Gastrocnemius medialis (tissue), 4 donors: ENCODE data around the gene AURKAIP1. TPM values are rescaled to one million over a fixed set of nuclear protein-coding genes. Genes with fewer than 3 reads are reported as not detected.

Experiments used
- ATAC-seq, 2 donors: fragments of 150-250 bp; one replicate each; pipeline ENCODE4 v1.9.1; 2016
- DNase-seq, 2 donors: peaks; one replicate each; pipeline ENCODE4 v3.0.0-alpha.2; 2019
- H3K27ac ChIP-seq, 4 donors: fragments of 200-600 bp; sonication (generic); 1 replicate in 1 of 4; 2 replicates in 3 of 4; pipeline ENCODE4 v1.5.1; 2016 to 2018; ENCODE audit warnings: mild to moderate bottlenecking in 2 of 4, moderate library complexity in 1 of 4
- H3K27me3 ChIP-seq, 3 donors: fragments of 200-600 bp; sonication (generic) in 2 of 3; 1 replicate in 1 of 3; 2 replicates in 2 of 3; pipeline versions ENCODE4 v1.5.1 to v1.6.0; 2016 to 2019; ENCODE audit warnings: mild to moderate bottlenecking in 1 of 3, moderate library complexity in 1 of 3
- H3K36me3 ChIP-seq, 2 donors: fragments of 200-600 bp; sonication (generic) in 1 of 2; one replicate each; pipeline ENCODE4 v1.5.1; 2017 to 2018
- H3K4me1 ChIP-seq, 2 donors: fragments of 200-600 bp; sonication (generic) in 1 of 2; one replicate each; pipeline ENCODE4 v1.5.1; 2016 to 2017; ENCODE audit warnings: mild to moderate bottlenecking in 2 of 2
- H3K4me3 ChIP-seq, 4 donors: fragments of 200-600 bp; sonication (generic) in 3 of 4; 1 replicate in 1 of 4; 2 replicates in 3 of 4; pipeline ENCODE4 v1.5.1; 2016 to 2019; ENCODE audit warnings: mild to moderate bottlenecking in 2 of 4
- H3K9me3 ChIP-seq, 3 donors: fragments of 200-600 bp; sonication (generic) in 2 of 3; 1 replicate in 1 of 3; 2 replicates in 2 of 3; pipeline ENCODE4 v1.5.1; 2016 to 2019
- CTCF ChIP-seq, 5 experiments: fragments of 450-650 bp in 3 of 5; fragments of 200-600 bp in 2 of 5; sonication (generic) in 2 of 5; IDR thresholded peaks in 4 of 5; conservative IDR thresholded peaks in 1 of 5; 1 replicate in 4 of 5; 2 replicates in 1 of 5; pipeline ENCODE4 v1.5.1; 2016 to 2019; ENCODE audit warnings: antibody characterized with exemption in 5 of 5, mild to moderate bottlenecking in 3 of 5, moderate library complexity in 3 of 5
- POLR2A ChIP-seq, 2 donors: fragments of 450-650 bp; IDR thresholded peaks; one replicate each; pipeline ENCODE4 v1.6.1; 2017; ENCODE audit warnings: antibody characterized with exemption in 2 of 2, mild to moderate bottlenecking in 2 of 2, moderate library complexity in 2 of 2
- in situ Hi-C, 4 donors: fragments of 200-750 bp; cut with MboI; loops; one replicate each; pipeline versions ENCODE4 v1.15.0 to v1.8.0; 2017; ENCODE audit warnings: low sequenced_read_pairs in 4 of 4
- intact Hi-C: fragments of 100-400 bp; cut with DNase I; formaldehyde crosslinking; loops from one replicate; pipeline ENCODE4 v1.15.1; 2023; ENCODE audit warnings: low total_unique reads
- total RNA-seq, 4 donors: library from RNA; depleted of rRNA; stranded (reverse); fragments of >200 nt; gene quantifications; one replicate each; pipeline versions ENCODE4 v1.1.0 to v1.2.3, GENCODE V29; 2016

AURKAIP1 gene
- total RNA-seq, 4 donors from 2014 or later = 165 to 450 (median 234) TPM

GRCh38 chr1:1356166-1356795, 18.7 kb downstream of the AURKAIP1 start:
- Histone ChIP-seq H3K9me3 (no peaks in the 10 kb centered on the region), H3K4me1 (peaks cover 21 to 48% of the 10 kb centered on the region in 2 donors), H3K36me3 (no peaks in the 10 kb centered on the region), H3K27ac (peak overlapping the region; percentile 65 to 80 (median 72)), H3K27me3 (peaks cover 21 to 44% (median 37%) of the 10 kb centered on the region in 3 donors), H3K4me3 (peak overlapping the region in 2 of 4 donors; percentile 47 to 54)
- TF ChIP-seq POLR2A (IDR thresholded peaks at IDR 0.05) (no peak), CTCF (IDR thresholded peaks at IDR 0.05 in 4 of 5, conservative IDR thresholded peaks at IDR 0.05 in 1 of 5) (no peak)
- DNase-seq (peak in 1 of 2 donors; percentile 19), ATAC-seq (no peak)
- in situ Hi-C loops = no loop called here
- intact Hi-C loops = no loop called here

GRCh38 chr1:1355416-1355815, 19.6 kb downstream of the AURKAIP1 start:
- H3K36me3 ChIP-seq = no peaks in the 10 kb centered on the region
- DNase-seq = no peak

GRCh38 chr1:1354271-1355247, 20.4 kb downstream of the AURKAIP1 start:
- intact Hi-C loops (loop anchor here (1.0 kb wide), 1 partner anchor 18 kb away; no protein-coding TSS in a partner anchor), in situ Hi-C loops (no loop called here)
- peak overlapping the region in 2 of 4 donors; percentile 9 to 28 for H3K27ac ChIP-seq
- no peaks in the 10 kb centered on the region for H3K36me3 ChIP-seq
- no peak for TF ChIP-seq POLR2A (IDR thresholded peaks at IDR 0.05)
- TF ChIP-seq CTCF (IDR thresholded peaks at IDR 0.05 in 4 of 5, conservative IDR thresholded peaks at IDR 0.05 in 1 of 5) = no peak
- H3K4me3 ChIP-seq = no peak overlapping the region
- H3K27me3 ChIP-seq = peaks cover 8 to 33% (median 28%) of the 10 kb centered on the region in 3 donors
- ATAC-seq (no peak), DNase-seq (peak in 1 of 2 donors; percentile 12)
- H3K9me3 ChIP-seq = no peaks in the 10 kb centered on the region
- H3K4me1 ChIP-seq = peaks cover 13 to 38% of the 10 kb centered on the region in 2 donors

More at GRCh38 chr1:1355416-1355815, 19.6 kb downstream of the AURKAIP1 start:
- Histone ChIP-seq H3K27me3 (peaks cover 13 to 37% (median 28%) of the 10 kb centered on the region in 3 donors), H3K27ac (peak overlapping the region; percentile 2 to 80 (median 48)), H3K4me1 (peaks cover 13 to 43% of the 10 kb centered on the region in 2 donors), H3K4me3 (peak overlapping the region in 1 of 4 donors; percentile 20), H3K9me3 (no peaks in the 10 kb centered on the region)
- in situ Hi-C loops = no loop called here
- ATAC-seq = no peak
- TF ChIP-seq POLR2A (IDR thresholded peaks at IDR 0.05) (no peak), CTCF (IDR thresholded peaks at IDR 0.05 in 4 of 5, conservative IDR thresholded peaks at IDR 0.05 in 1 of 5) (no peak)
- intact Hi-C loops = no loop called here

GRCh38 chr1:1353389-1354151, 21.4 kb downstream of the AURKAIP1 start:
- DNase-seq = peak in 1 of 2 donors; percentile 17
- Histone ChIP-seq H3K4me3 (no peak overlapping the region), H3K27ac (peak overlapping the region; percentile 11 to 67 (median 46))

More at GRCh38 chr1:1353389-1354151, 21.4 kb downstream of the AURKAIP1 start:
- Histone ChIP-seq H3K27me3 (peaks cover 0 to 25% (median 25%) of the 10 kb centered on the region in 3 donors), H3K36me3 (no peaks in the 10 kb centered on the region), H3K9me3 (no peaks in the 10 kb centered on the region), H3K4me1 (peaks cover 13 to 32% of the 10 kb centered on the region in 2 donors)
- in situ Hi-C loops (no loop called here), intact Hi-C loops (loop anchor here (1.0 kb wide), 1 partner anchor 19 kb away; no protein-coding TSS in a partner anchor)
- ATAC-seq = no peak
- TF ChIP-seq CTCF (IDR thresholded peaks at IDR 0.05 in 4 of 5, conservative IDR thresholded peaks at IDR 0.05 in 1 of 5) = no peak
